ENCODE data around the gene IPO8.

DNA sequence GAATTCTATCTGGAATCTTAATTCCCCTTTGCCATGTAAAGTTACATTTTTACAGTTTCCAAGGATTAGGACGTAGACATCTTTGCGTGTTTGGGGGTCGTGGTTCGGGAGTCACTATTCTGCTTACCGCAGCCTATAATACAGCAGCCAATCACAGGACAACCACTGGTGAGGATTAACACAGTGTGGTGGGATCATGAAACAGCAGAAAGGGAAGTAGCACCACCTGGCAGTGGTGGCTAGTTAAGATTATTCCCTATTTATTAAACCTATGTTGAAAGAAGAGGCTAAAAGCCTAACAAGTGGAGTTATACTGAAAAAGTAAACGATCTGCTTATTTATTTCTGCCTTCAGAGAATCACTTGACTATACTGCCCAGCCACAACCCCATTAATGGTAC is 71.7 kb downstream of the IPO8 start:
- TF ChIP-seq ZNF565 (CRISPR knock-in tag; conservative IDR thresholded peaks at IDR 0.05; ENCODE audit: low read depth) (no peak), TCF4 (CRISPR knock-in tag; IDR thresholded peaks at IDR 0.05; ENCODE audit: borderline replicate concordance) (no peak)
